Activated CD8-positive, alpha-beta T cell treated with anti-CD3 and anti-CD28 coated beads for 36 hours (primary cell): ENCODE results near the gene SDK2. TPM values are rescaled to one million over a fixed set of nuclear protein-coding genes. Genes with fewer than 3 reads are reported as not detected.
"Not testable (repeated sequence)": the region's sequence is repeated elsewhere in the genome, so short reads cannot be mapped to it uniquely, and the experiment has no call there.

Experiments used
- ATAC-seq: fragments of 200-7000 bp; cut with Tn5 transposase; one replicate; pipeline ENCODE4 v1.10.0; 2021; ENCODE audit warnings: mild to moderate bottlenecking, moderate library complexity
- CTCF ChIA-PET: fragments of 350-600 bp; sonication (Branson Sonifier 250); formaldehyde crosslinking; loops from one replicate; lab custom pipeline; 2021; ENCODE audit warnings: antibody characterized with exemption; lab: Charles Lee
- POLR2A ChIA-PET: fragments of 350-600 bp; sonication (Branson Sonifier 250); formaldehyde crosslinking; loops from one replicate; lab custom pipeline; 2021; ENCODE audit warnings: antibody characterized with exemption; lab: Charles Lee
- DNase-seq: peaks from one replicate; pipeline ENCODE4 v3.0.0-alpha.2; 2020
- H3K27ac Mint-ChIP-seq: one replicate; pipeline ENCODE4 v1.8.0; 2021; ENCODE audit warnings: mild to moderate bottlenecking, mixed read lengths
- H3K27me3 Mint-ChIP-seq: one replicate; pipeline ENCODE4 v1.8.0; 2021; ENCODE audit warnings: mixed read lengths
- H3K36me3 Mint-ChIP-seq: one replicate; pipeline ENCODE4 v1.8.0; 2021; ENCODE audit warnings: low read depth, mixed read lengths
- H3K4me1 Mint-ChIP-seq: one replicate; pipeline ENCODE4 v1.8.0; 2021; ENCODE audit warnings: low read depth, mixed read lengths
- H3K4me3 Mint-ChIP-seq: one replicate; pipeline ENCODE4 v1.8.0; 2021; ENCODE audit warnings: mild to moderate bottlenecking, moderate library complexity, mixed read lengths
- H3K9me3 Mint-ChIP-seq: one replicate; pipeline ENCODE4 v1.8.0; 2021; ENCODE audit warnings: mixed read lengths
- intact Hi-C: fragments of 100-400 bp; cut with micrococcal nuclease; formaldehyde crosslinking; loops from one replicate; pipeline ENCODE4 v1.10.0; 2022
- total RNA-seq, 2 experiments: library from RNA; stranded (reverse); gene quantifications; one replicate each; pipeline ENCODE4 v1.2.3, GENCODE V29; 2021
- TF ChIP-seq, protein P1 (sequence below): fragments of 200-600 bp; IDR thresholded peaks from one replicate; pipeline ENCODE4 v1.8.0; 2022; ENCODE audit warnings: antibody characterized with exemption, mild to moderate bottlenecking

SDK2 gene
- total RNA-seq, 2 experiments from 2014 or later = 3.2 to 3.3 TPM

DNA sequence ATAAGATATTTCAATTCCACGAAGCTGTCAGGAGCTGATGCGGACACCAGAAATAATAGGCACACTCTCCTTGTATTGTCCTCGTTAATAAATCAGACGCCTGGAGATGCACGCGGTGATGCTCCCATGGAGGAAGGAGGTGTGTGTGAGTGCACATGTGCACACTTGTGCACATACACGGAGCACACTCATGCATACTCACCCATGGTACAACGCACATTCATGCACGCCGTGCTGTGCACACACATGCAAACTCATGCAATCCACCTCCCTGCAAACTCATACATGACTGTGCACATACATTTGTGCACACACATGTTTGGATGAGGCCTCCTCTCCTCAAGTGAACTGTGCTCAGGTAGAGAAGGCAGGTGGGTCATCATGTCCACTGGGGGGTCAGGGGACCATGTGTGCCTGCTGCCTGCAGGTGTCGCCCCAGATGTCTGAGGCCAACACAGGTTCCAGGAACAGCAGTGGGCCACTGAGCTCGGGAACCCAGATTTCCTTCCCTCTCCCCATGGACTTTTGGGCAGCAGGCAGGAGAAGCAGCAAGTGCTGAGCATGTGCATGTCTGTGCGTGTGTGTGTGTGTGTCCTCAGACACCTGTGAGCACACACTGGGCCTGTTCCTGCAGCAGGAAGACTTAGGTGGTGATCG is 165.3 kb downstream of the SDK2 start:
- H3K4me3 Mint-ChIP-seq = no peak overlapping the region
- H3K27ac Mint-ChIP-seq = no peak overlapping the region
- intact Hi-C loops = no loop called here
- H3K4me1 Mint-ChIP-seq = peaks cover 4% of the 10 kb centered on the region
- H3K9me3 Mint-ChIP-seq = no peaks in the 10 kb centered on the region
- H3K27me3 Mint-ChIP-seq = no peaks in the 10 kb centered on the region
- ChIA-PET CTCF (no interaction called here), POLR2A (no interaction called here)
- no peak for ATAC-seq
- TF ChIP-seq, protein P1, sequence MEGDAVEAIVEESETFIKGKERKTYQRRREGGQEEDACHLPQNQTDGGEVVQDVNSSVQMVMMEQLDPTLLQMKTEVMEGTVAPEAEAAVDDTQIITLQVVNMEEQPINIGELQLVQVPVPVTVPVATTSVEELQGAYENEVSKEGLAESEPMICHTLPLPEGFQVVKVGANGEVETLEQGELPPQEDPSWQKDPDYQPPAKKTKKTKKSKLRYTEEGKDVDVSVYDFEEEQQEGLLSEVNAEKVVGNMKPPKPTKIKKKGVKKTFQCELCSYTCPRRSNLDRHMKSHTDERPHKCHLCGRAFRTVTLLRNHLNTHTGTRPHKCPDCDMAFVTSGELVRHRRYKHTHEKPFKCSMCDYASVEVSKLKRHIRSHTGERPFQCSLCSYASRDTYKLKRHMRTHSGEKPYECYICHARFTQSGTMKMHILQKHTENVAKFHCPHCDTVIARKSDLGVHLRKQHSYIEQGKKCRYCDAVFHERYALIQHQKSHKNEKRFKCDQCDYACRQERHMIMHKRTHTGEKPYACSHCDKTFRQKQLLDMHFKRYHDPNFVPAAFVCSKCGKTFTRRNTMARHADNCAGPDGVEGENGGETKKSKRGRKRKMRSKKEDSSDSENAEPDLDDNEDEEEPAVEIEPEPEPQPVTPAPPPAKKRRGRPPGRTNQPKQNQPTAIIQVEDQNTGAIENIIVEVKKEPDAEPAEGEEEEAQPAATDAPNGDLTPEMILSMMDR = no peak
- no peaks in the 10 kb centered on the region for H3K36me3 Mint-ChIP-seq
- no peak for DNase-seq

DNA sequence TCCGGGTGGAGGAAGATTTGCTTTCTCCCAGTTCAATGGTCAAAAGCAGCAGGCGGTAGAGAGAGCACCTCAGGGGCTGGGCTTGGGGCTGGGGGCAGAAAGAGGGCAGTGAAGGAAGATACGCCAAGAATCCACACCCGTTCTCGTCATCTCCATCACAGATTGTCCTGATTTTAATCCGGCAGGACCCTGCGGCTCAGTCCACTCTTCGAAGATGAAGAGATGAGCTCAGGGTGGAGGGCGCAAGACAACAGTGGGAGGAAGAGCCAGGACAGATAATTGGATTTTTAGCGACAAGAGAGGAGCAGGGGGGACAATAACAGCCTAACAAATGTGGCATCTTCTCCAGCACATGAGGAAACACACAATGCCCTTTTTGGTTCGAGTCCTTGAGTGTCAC is 165.9 kb downstream of the SDK2 start:
- Mint-ChIP-seq H3K9me3 (no peaks in the 10 kb centered on the region), H3K27ac (no peak overlapping the region), H3K27me3 (no peaks in the 10 kb centered on the region), H3K36me3 (no peaks in the 10 kb centered on the region), H3K4me3 (no peak overlapping the region), H3K4me1 (peaks cover 4% of the 10 kb centered on the region)
- TF ChIP-seq, protein P1 = no peak
- no peak for DNase-seq
- no peak for ATAC-seq
- ChIA-PET POLR2A (no interaction called here), CTCF (no interaction called here)
- intact Hi-C loops = no loop called here

DNA sequence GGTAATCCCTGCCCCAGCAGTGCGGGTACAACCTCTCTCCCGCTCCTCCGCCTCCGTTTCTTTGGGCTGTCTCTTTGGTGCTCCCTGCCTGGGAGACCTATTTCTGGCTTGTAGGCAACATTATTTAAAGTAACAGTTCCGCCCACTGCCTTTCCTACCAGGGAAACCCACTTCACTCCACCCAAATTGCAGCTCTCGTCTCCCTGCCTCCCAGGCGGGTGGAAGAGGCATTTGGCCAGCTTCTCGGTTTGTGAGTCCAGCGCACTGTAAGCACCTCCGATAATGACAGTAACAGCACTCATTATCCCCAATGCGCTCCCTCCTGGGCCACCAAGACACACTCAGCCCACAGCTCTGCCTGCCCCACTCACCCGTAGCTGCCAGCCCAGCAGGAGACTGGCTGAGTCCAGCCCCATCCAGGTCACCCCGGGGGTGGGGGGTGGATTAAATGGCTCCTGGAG is 167.3 kb downstream of the SDK2 start:
- peaks cover 4% of the 10 kb centered on the region for H3K4me1 Mint-ChIP-seq
- intact Hi-C loops = no loop called here

DNA sequence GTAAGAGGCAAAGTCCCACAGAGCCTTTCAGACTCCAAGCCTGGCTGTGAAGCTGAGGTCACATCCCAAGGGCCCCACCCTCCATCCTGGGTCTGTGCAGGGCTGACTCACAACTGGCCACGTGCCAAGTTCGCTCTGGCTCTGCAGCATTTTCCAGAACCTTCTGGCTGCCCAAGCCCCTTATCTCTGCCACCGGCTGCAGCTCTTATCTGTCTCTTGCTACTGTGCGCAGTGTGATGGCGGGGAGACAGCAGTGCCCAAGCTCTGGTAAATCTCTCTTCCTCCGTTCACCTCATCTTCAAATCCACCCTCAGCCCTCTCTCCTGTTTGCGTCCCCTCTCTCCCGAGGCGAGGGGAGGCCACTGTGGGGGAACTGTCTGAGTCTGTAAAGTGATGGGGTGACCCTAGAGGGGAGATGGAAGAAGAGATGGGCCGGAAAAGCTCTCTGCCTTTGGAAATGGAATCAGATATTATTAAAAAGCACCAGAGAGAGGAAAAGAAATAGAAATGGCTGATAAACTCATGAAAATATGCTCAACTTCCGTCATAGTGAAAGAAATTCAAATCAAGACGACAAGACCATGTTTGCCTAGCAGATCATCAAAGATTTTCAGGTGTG is 169.8 kb downstream of the SDK2 start:
- Mint-ChIP-seq H3K9me3 (peaks cover 2% of the 10 kb centered on the region), H3K4me1 (peaks cover 4% of the 10 kb centered on the region), H3K27me3 (no peaks in the 10 kb centered on the region), H3K36me3 (no peaks in the 10 kb centered on the region), H3K4me3 (no peak overlapping the region), H3K27ac (no peak overlapping the region)
- POLR2A ChIA-PET = no interaction called here
- no peak for ATAC-seq
- DNase-seq = peak; percentile 42
- CTCF ChIA-PET = no interaction called here
- intact Hi-C loops = no loop called here
- TF ChIP-seq, protein P1 = no peak

More for the DNA sequence above, 167.3 kb downstream of the SDK2 start:
- H3K4me3 Mint-ChIP-seq = no peak overlapping the region
- DNase-seq (no peak), ATAC-seq (no peak)
- H3K36me3 Mint-ChIP-seq = no peaks in the 10 kb centered on the region
- no peaks in the 10 kb centered on the region for H3K27me3 Mint-ChIP-seq
- H3K27ac Mint-ChIP-seq = no peak overlapping the region
- peaks cover 2% of the 10 kb centered on the region for H3K9me3 Mint-ChIP-seq
- TF ChIP-seq, protein P1 = no peak
- POLR2A ChIA-PET = no interaction called here
- CTCF ChIA-PET = no interaction called here

DNA sequence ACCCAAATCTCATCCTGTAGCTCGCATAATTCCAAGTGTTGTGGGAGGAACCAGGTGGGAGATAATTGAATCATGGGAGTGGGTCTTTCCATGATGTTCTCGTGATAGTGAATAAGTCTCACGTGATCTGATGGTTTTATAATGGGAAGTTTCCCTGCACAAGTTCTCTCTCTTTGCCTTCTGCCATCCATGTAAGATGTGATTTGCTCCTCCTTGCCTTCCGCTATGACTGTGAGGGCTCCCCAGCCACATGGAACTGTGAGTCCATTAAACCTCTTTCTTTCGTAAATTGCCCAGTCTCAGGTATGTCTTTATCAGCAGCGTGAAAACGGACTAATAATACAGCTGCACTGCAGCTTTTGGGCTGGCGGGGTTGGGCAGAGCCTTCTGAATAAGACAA is 171.5 kb downstream of the SDK2 start:
- CTCF ChIA-PET, DNase-seq, H3K36me3 Mint-ChIP-seq, ATAC-seq, intact Hi-C loops, H3K4me1 Mint-ChIP-seq, H3K27me3 Mint-ChIP-seq, H3K27ac Mint-ChIP-seq, H3K4me3 Mint-ChIP-seq, POLR2A ChIA-PET, H3K9me3 Mint-ChIP-seq: not testable (repeated sequence)
